GM10248 (cell line): Measurements from ENCODE around the gene MME.

Experiments used
- CTCF ChIA-PET: fragments of 300-600 bp; sonication (Branson Sonifier 250); formaldehyde crosslinking; extraction: SDS; loops from one replicate; lab custom pipeline; 2021; ENCODE audit warnings: antibody characterized with exemption; lab: Yijun Ruan, JAX
- POLR2A ChIA-PET: fragments of 350-650 bp; sonication (Branson Sonifier 250); formaldehyde crosslinking; extraction: SDS; loops from one replicate; lab custom pipeline; 2020; ENCODE audit warnings: antibody characterized with exemption; lab: Yijun Ruan, JAX
- DNase-seq: peaks from one replicate; pipeline ENCODE4 v3.0.0; 2012; ENCODE audit errors: extremely low spot score
- TF ChIP-seq, protein P1 (sequence below): IDR thresholded peaks from 2 replicates; pipeline ENCODE4 v1.5.1; 2012; ENCODE audit warnings: mild to moderate bottlenecking, low read depth; ENCODE audit errors: extremely low read depth, missing control alignments, control extremely low read depth

Gene MME

DNA sequence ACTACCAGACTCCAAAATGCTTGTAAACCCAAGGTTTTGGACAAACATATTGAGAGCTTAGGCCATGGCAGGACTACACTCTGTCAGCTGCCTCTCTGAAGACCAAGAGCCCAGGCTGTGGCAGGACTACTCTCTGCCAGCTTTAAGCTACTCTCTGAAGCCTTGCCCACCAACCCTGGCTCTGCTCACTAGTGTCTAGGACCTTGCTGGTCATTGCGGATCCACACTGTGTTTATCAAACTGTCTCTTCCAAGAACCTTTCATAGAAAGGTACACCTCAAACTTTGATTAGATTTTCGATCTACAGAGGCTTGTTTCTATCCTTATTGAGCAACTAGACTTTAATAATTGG is 41.9 kb upstream of the MME start:
- TF ChIP-seq, protein P1, sequence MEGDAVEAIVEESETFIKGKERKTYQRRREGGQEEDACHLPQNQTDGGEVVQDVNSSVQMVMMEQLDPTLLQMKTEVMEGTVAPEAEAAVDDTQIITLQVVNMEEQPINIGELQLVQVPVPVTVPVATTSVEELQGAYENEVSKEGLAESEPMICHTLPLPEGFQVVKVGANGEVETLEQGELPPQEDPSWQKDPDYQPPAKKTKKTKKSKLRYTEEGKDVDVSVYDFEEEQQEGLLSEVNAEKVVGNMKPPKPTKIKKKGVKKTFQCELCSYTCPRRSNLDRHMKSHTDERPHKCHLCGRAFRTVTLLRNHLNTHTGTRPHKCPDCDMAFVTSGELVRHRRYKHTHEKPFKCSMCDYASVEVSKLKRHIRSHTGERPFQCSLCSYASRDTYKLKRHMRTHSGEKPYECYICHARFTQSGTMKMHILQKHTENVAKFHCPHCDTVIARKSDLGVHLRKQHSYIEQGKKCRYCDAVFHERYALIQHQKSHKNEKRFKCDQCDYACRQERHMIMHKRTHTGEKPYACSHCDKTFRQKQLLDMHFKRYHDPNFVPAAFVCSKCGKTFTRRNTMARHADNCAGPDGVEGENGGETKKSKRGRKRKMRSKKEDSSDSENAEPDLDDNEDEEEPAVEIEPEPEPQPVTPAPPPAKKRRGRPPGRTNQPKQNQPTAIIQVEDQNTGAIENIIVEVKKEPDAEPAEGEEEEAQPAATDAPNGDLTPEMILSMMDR, result no peak
- ChIA-PET POLR2A (no interaction called here), CTCF (no interaction called here)
- DNase-seq, result no peak

DNA sequence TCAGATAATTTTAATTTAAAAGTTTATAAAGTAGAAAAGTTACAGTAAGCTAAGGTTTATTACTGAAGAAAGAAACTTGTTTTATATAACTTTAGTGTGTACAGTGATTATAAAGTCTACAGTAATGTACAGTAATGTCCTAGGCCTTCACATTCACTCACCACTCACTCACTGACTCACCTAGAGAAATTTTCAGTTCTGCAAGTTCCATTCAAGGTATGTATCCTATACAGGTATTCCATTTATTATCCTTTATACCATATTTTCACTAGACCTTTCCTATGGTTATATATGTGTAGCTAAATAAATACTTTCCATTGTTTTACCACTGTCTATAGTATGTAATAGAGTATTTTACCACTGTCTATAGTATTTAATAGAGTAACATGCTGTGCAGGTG is 33.2 kb upstream of the MME start:
- TF ChIP-seq, protein P1, result no peak
- ChIA-PET POLR2A (no interaction called here), CTCF (interaction anchor here (0.7 to 1.3 kb wide), 2 partner anchors 20 to 33 kb away, joined by 3 to 4 read pairs; no protein-coding TSS in a partner anchor)
- no peak for DNase-seq

DNA sequence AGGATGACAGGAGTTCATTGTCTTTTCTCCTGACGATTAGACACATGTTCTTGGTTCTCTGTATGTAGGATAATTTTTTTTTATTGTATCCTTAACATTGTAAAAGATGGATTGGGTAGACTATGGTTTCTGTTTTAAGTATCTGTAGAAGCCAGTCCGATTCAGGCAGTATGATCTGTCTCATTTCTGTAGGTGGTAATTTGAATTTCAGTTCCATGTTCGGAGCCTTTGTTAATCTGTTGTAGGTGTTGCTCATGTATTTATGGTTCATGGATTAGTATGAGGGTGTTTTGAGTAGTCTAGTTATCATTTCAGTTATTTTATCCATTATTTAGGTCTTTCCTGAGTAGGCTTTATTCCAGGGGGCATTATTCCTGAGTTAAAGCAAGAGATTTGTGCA is 32.4 kb upstream of the MME start:
- TF ChIP-seq, protein P1, result no peak
- DNase-seq, result no peak
- ChIA-PET POLR2A (no interaction called here), CTCF (interaction anchor here (1.3 kb wide), 1 partner anchor 19 kb away, joined by 4 read pairs; no protein-coding TSS in a partner anchor)

GRCh38 chr3:155049959-155050358 is 30.2 kb upstream of the MME start:
- no peak for DNase-seq
- POLR2A ChIA-PET, result no interaction called here
- CTCF ChIA-PET, result no interaction called here
- TF ChIP-seq, protein P1, result no peak

GRCh38 chr3:155052470-155052869 is 27.6 kb upstream of the MME start:
- TF ChIP-seq, protein P1, result no peak
- ChIA-PET POLR2A (no interaction called here), CTCF (no interaction called here)
- DNase-seq, result no peak

- CTCF ChIA-PET, result no interaction called here
- no peak for DNase-seq
- TF ChIP-seq, protein P1, result no peak
- POLR2A ChIA-PET, result no interaction called here
These were observed 26.4 kb upstream of the MME start for GRCh38 chr3:155053756-155054155.

DNA sequence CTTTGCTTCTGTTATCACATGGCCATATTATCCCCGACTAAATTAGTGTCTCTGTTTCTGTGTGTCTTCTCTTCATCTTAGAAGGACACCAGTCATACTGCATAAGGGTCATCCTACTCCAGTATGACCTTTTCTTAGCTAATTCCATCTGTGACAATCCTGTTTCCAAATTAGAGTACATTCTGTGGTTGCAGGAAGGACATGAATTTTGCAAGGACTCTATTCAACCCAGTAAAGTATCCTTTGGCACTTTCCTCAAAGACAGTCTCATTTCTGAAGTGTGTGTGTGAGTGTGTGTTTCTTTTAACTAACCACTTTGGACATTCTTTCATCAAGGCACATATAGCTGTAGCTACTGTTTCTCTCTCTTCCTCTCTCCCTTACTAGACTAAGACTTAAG is 15.2 kb upstream of the MME start:
- CTCF ChIA-PET, result no interaction called here
- TF ChIP-seq, protein P1, result no peak
- POLR2A ChIA-PET, result no interaction called here
- no peak for DNase-seq
